ENCODE data around the gene EPHB2.

Gene EPHB2

GRCh38 chr1:22788254-22788661 lies 77.6 kb downstream of the EPHB2 start:
- ChIA-PET CTCF (interaction anchor here (0.5 to 0.7 kb wide), 2 partner anchors 15 to 1193 kb away, joined by 3 read pairs; no protein-coding TSS in a partner anchor), POLR2A (no interaction called here)
- no peak for TF ChIP-seq ZNF221 (tag by site-specific recombination; IDR thresholded peaks at IDR 0.05; ENCODE audit: borderline replicate concordance)
- TF ChIP-seq, protein P1, sequence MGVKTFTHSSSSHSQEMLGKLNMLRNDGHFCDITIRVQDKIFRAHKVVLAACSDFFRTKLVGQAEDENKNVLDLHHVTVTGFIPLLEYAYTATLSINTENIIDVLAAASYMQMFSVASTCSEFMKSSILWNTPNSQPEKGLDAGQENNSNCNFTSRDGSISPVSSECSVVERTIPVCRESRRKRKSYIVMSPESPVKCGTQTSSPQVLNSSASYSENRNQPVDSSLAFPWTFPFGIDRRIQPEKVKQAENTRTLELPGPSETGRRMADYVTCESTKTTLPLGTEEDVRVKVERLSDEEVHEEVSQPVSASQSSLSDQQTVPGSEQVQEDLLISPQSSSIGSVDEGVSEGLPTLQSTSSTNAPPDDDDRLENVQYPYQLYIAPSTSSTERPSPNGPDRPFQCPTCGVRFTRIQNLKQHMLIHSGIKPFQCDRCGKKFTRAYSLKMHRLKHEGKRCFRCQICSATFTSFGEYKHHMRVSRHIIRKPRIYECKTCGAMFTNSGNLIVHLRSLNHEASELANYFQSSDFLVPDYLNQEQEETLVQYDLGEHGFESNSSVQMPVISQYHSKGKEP (tag by site-specific recombination; IDR thresholded peaks at IDR 0.05), result no peak
- TF ChIP-seq ZNF555 (tag by site-specific recombination; conservative IDR thresholded peaks at IDR 0.05), result no peak
- TF ChIP-seq, protein P2, sequence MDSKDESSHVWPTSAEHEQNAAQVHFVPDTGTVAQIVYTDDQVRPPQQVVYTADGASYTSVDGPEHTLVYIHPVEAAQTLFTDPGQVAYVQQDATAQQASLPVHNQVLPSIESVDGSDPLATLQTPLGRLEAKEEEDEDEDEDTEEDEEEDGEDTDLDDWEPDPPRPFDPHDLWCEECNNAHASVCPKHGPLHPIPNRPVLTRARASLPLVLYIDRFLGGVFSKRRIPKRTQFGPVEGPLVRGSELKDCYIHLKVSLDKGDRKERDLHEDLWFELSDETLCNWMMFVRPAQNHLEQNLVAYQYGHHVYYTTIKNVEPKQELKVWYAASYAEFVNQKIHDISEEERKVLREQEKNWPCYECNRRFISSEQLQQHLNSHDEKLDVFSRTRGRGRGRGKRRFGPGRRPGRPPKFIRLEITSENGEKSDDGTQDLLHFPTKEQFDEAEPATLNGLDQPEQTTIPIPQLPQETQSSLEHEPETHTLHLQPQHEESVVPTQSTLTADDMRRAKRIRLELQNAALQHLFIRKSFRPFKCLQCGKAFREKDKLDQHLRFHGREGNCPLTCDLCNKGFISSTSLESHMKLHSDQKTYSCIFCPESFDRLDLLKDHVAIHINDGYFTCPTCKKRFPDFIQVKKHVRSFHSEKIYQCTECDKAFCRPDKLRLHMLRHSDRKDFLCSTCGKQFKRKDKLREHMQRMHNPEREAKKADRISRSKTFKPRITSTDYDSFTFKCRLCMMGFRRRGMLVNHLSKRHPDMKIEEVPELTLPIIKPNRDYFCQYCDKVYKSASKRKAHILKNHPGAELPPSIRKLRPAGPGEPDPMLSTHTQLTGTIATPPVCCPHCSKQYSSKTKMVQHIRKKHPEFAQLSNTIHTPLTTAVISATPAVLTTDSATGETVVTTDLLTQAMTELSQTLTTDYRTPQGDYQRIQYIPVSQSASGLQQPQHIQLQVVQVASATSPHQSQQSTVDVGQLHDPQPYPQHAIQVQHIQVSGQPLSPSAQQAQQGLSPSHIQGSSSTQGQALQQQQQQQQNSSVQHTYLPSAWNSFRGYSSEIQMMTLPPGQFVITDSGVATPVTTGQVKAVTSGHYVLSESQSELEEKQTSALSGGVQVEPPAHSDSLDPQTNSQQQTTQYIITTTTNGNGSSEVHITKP (tag by site-specific recombination; IDR thresholded peaks at IDR 0.05), result no peak
- no peak for TF ChIP-seq ZNF664 (tag by site-specific recombination; IDR thresholded peaks at IDR 0.05)
- TF ChIP-seq ZNF37A (tag by site-specific recombination; IDR thresholded peaks at IDR 0.05), result no peak
- TF ChIP-seq ZNF362 (tag by site-specific recombination; IDR thresholded peaks at IDR 0.05), result no peak
- TF ChIP-seq ZFP37 (tag by site-specific recombination; IDR thresholded peaks at IDR 0.05), result no peak
- TF ChIP-seq BCL6B (tag by site-specific recombination; IDR thresholded peaks at IDR 0.05), result no peak
- TF ChIP-seq ZNF169 (tag by site-specific recombination; IDR thresholded peaks at IDR 0.05), result no peak
- TF ChIP-seq ZNF549 (tag by site-specific recombination; IDR thresholded peaks at IDR 0.05), result no peak
- no peak for TF ChIP-seq ZBTB48 (tag by site-specific recombination; IDR thresholded peaks at IDR 0.05)
- no peak for TF ChIP-seq ZNF211 (tag by site-specific recombination; IDR thresholded peaks at IDR 0.05; ENCODE audit: low read depth)
- TF ChIP-seq ZNF350 (tag by site-specific recombination; IDR thresholded peaks at IDR 0.05), result no peak
- TF ChIP-seq WT1 (tag by site-specific recombination; IDR thresholded peaks at IDR 0.05), result no peak
- TF ChIP-seq ZNF157 (tag by site-specific recombination; IDR thresholded peaks at IDR 0.05), result no peak
- TF ChIP-seq ZNF785 (tag by site-specific recombination; IDR thresholded peaks at IDR 0.05), result no peak
- no peak for TF ChIP-seq SP2 (tag by site-specific recombination; IDR thresholded peaks at IDR 0.05)
- TF ChIP-seq ZNF148 (tag by site-specific recombination; IDR thresholded peaks at IDR 0.05; ENCODE audit: borderline replicate concordance), result no peak
- no peaks in the 10 kb centered on the region for H3K9me3 ChIP-seq (ENCODE audit: control insufficient read depth, insufficient read depth, low read depth, low read length)
- no peak overlapping the region for H3K4me3 ChIP-seq (ENCODE audit: low read depth, low read length)
- no peaks in the 10 kb centered on the region for H3K4me1 ChIP-seq (ENCODE audit: control insufficient read depth, insufficient read depth, low read length)
- peaks cover 0 to 13% of the 10 kb centered on the region in 2 experiments; a peak in 1 of 3 replicates for H3K36me3 ChIP-seq (ENCODE audit: control insufficient read depth in 2 of 2, insufficient read depth in 1 of 2, low read length in 2 of 2)
- H3K27ac ChIP-seq (ENCODE audit: extremely low read depth, low read depth, low read length), result no peak overlapping the region

All from HEK293 (cell line).